Keratinocyte (primary cell): Measurements from ENCODE around the gene EID2B. TPM values are rescaled to one million over a fixed set of nuclear protein-coding genes. Genes with fewer than 3 reads are reported as not detected.

ENCODE experiments used
- DNase-seq: peaks from one replicate; pipeline ENCODE4 v3.0.0-alpha.2; 2011; ENCODE audit warnings: low read depth, missing footprints, low spot score
- FAIRE-seq: peaks from 2 replicates; lab custom pipeline; 2011; peaks lifted over from hg19 to GRCh38; lab: Jason Lieb, UNC
- H2AFZ ChIP-seq: 2 replicates; pipeline ENCODE4 v1.6.0; 2012; ENCODE audit warnings: low read length, control low read depth, inconsistent platforms; ENCODE audit not compliant: control insufficient read depth
- H3K27ac ChIP-seq: 2 replicates; pipeline ENCODE4 v1.5.1; 2011; ENCODE audit warnings: low read length; ENCODE audit not compliant: control insufficient read depth, insufficient read depth
- H3K27me3 ChIP-seq: 3 replicates; pipeline ENCODE4 v1.6.0; 2011; ENCODE audit warnings: low read length; ENCODE audit not compliant: control insufficient read depth, insufficient read depth; ENCODE audit errors: extremely low read depth
- H3K36me3 ChIP-seq, 2 experiments: 2 replicates in 1 of 2; 3 replicates in 1 of 2; pipeline ENCODE4 v1.5.1; 2011; ENCODE audit warnings: low read length in 2 of 2, mild to moderate bottlenecking in 1 of 2; ENCODE audit not compliant: control insufficient read depth in 2 of 2, insufficient read depth in 2 of 2; ENCODE audit errors: extremely low read depth in 1 of 2
- H3K4me1 ChIP-seq: 3 replicates; pipeline ENCODE4 v1.5.1; 2011; ENCODE audit warnings: low read length; ENCODE audit not compliant: control insufficient read depth, insufficient read depth; ENCODE audit errors: extremely low read depth
- H3K4me2 ChIP-seq: 3 replicates; pipeline ENCODE4 v1.6.0; 2011; ENCODE audit warnings: low read depth, low read length; ENCODE audit not compliant: control insufficient read depth, insufficient read depth; ENCODE audit errors: extremely low read depth
- H3K4me3 ChIP-seq, 3 experiments: fragments of 200-600 bp in 1 of 3; sonication (generic) in 1 of 3; 2 replicates in 2 of 3; 3 replicates in 1 of 3; pipeline ENCODE4 v1.5.1; 2011 to 2016; ENCODE audit warnings: low read length in 3 of 3, mild to moderate bottlenecking in 3 of 3, control low read depth in 2 of 3, inconsistent platforms in 1 of 3, low read depth in 1 of 3, mixed read lengths in 1 of 3, mixed run types in 1 of 3, moderate library complexity in 1 of 3; ENCODE audit not compliant: control insufficient read depth in 2 of 3, insufficient read depth in 2 of 3; ENCODE audit errors: extremely low read depth in 1 of 3
- H3K79me2 ChIP-seq: 2 replicates; pipeline ENCODE4 v1.6.0; 2012; ENCODE audit warnings: low read length; ENCODE audit not compliant: control insufficient read depth, insufficient read depth
- H3K9ac ChIP-seq: 3 replicates; pipeline ENCODE4 v1.6.0; 2011; ENCODE audit warnings: low read length; ENCODE audit not compliant: control insufficient read depth, insufficient read depth; ENCODE audit errors: extremely low read depth
- H3K9me1 ChIP-seq: 3 replicates; pipeline ENCODE4 v1.6.0; 2011; ENCODE audit warnings: low read length; ENCODE audit not compliant: control insufficient read depth, insufficient read depth; ENCODE audit errors: extremely low read depth
- H3K9me3 ChIP-seq: 2 replicates; pipeline ENCODE4 v1.5.1; 2012; ENCODE audit warnings: low read depth, low read length; ENCODE audit not compliant: control insufficient read depth
- H4K20me1 ChIP-seq: 3 replicates; pipeline ENCODE4 v1.6.0; 2011; ENCODE audit warnings: low read length; ENCODE audit not compliant: control insufficient read depth, insufficient read depth; ENCODE audit errors: extremely low read depth
- EZH2 ChIP-seq: IDR thresholded peaks from one replicate; pipeline ENCODE4 v1.6.1; 2012; ENCODE audit warnings: inconsistent platforms, mild to moderate bottlenecking, low read length, moderate library complexity
- dilution Hi-C: fragments of 300-500 bp; cut with MboI; formaldehyde crosslinking; loops from one replicate; pipeline ENCODE4 v1.7.0; 2020; ENCODE audit warnings: low sequenced_read_pairs; ENCODE audit not compliant: extremely low pct_ligation_motif_present
- polyA plus RNA-seq, 5 experiments: library from polyadenylated mRNA; depleted of rRNA in 3 of 5; stranded (reverse) in 3 of 5; stranded (forward) in 1 of 5; unstranded in 1 of 5; fragments of >200 nt; gene quantifications; 1 replicate in 1 of 5; 2 replicates in 3 of 5; 3 replicates in 1 of 5; pipeline versions ENCODE4 v1.2.1 to v1.2.3, GENCODE V29; 2011 to 2012; ENCODE audit warnings: missing spikeins in 2 of 5, low read depth in 1 of 5, low replicate concordance in 1 of 5
- TF ChIP-seq, protein P1 (sequence below), 3 experiments: IDR thresholded peaks in 1 of 3; conservative IDR thresholded peaks in 1 of 3; optimal IDR thresholded peaks in 1 of 3; 2 replicates in 2 of 3; 3 replicates in 1 of 3; pipeline versions ENCODE3 to v1.5.1; 2011; ENCODE audit warnings: low read length in 3 of 3, mild to moderate bottlenecking in 3 of 3, moderate library complexity in 2 of 3, control low read depth in 1 of 3, inconsistent platforms in 1 of 3; ENCODE audit not compliant: insufficient read depth in 2 of 3; ENCODE audit errors: extremely low read depth in 1 of 3

EID2B gene
- polyA plus RNA-seq, 1 donor (not counting 4 experiments of a cell fraction or from before 2014, with no cell fraction given): 1.1 TPM

DNA sequence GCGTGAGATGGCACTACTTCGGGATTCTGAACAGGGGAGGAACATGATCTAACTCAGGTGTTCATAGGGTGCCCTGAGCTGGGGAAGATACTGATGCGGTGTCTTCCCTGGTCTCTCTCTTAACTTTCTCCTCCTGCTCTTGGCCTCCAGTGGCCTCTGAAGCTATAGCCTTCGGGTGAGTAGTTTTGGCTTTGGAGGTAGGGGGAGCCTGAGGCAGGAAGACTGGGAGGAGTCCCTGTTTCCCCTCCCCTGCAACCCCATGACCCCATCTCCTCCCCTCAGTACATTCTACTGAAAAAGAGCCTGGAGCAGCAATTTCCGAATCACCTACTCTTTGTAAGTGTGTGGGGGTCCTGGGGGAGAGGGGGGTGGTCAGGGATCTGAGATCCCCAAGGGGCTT, 14.2 kb downstream of the EID2B start:
- Histone ChIP-seq H3K4me3 (peak overlapping the region in 1 of 3 experiments; percentile 27), H3K9me3 (no peaks in the 10 kb centered on the region), H3K4me2 (peak overlapping the region; percentile 76), H3K9me1 (no peaks in the 10 kb centered on the region), H4K20me1 (no peaks in the 10 kb centered on the region), H3K27me3 (peaks cover 48% of the 10 kb centered on the region), H3K79me2 (no peaks in the 10 kb centered on the region), H3K9ac (no peak overlapping the region), H3K4me1 (peaks cover 13% of the 10 kb centered on the region), H3K27ac (no peak overlapping the region), H2AFZ (peak overlapping the region; percentile 84), H3K36me3 (no peaks in the 10 kb centered on the region)
- DNase-seq (no peak), FAIRE-seq (no peak)
- dilution Hi-C loops: no loop called here
- TF ChIP-seq EZH2: no peak
- TF ChIP-seq, protein P1, sequence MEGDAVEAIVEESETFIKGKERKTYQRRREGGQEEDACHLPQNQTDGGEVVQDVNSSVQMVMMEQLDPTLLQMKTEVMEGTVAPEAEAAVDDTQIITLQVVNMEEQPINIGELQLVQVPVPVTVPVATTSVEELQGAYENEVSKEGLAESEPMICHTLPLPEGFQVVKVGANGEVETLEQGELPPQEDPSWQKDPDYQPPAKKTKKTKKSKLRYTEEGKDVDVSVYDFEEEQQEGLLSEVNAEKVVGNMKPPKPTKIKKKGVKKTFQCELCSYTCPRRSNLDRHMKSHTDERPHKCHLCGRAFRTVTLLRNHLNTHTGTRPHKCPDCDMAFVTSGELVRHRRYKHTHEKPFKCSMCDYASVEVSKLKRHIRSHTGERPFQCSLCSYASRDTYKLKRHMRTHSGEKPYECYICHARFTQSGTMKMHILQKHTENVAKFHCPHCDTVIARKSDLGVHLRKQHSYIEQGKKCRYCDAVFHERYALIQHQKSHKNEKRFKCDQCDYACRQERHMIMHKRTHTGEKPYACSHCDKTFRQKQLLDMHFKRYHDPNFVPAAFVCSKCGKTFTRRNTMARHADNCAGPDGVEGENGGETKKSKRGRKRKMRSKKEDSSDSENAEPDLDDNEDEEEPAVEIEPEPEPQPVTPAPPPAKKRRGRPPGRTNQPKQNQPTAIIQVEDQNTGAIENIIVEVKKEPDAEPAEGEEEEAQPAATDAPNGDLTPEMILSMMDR (optimal IDR thresholded peaks at IDR 0.05 in 1 of 3, IDR thresholded peaks at IDR 0.05 in 1 of 3, conservative IDR thresholded peaks at IDR 0.05 in 1 of 3; ENCODE audit: extremely low read depth in 1 of 3, insufficient read depth in 2 of 3, low read length in 3 of 3): no peak

DNA sequence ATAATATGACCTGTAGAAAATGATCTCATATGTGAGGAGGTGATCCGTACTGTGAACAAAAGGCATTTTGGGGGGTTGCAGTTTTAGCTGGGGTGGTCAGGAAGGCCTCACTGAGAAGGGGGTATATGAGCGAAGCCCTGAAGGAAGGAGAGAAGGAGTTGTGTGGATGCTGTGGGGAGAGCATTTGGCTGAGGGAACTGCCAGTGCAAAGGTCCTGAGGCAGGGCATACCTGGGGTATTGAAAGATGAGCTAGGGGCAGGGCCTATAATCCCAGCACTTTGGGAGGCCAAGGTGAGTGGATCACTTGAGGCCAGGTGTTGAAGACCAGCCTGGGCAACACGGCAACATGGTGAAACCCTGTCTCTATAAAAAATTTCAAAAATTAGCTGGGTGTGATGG, 15.2 kb downstream of the EID2B start:
- DNase-seq: no peak
- H3K36me3 ChIP-seq: no peaks in the 10 kb centered on the region
- TF ChIP-seq EZH2: no peak
- TF ChIP-seq, protein P1 (optimal IDR thresholded peaks at IDR 0.05 in 1 of 3, IDR thresholded peaks at IDR 0.05 in 1 of 3, conservative IDR thresholded peaks at IDR 0.05 in 1 of 3; ENCODE audit: extremely low read depth in 1 of 3, insufficient read depth in 2 of 3, low read length in 3 of 3): no peak
- dilution Hi-C loops: no loop called here
- H4K20me1 ChIP-seq: no peaks in the 10 kb centered on the region
- H3K4me2 ChIP-seq: no peak overlapping the region
- no peak overlapping the region for H2AFZ ChIP-seq
- FAIRE-seq: no peak
- peaks cover 57% of the 10 kb centered on the region for H3K27me3 ChIP-seq
- no peaks in the 10 kb centered on the region for H3K9me1 ChIP-seq
- no peaks in the 10 kb centered on the region for H3K79me2 ChIP-seq
- no peaks in the 10 kb centered on the region for H3K9me3 ChIP-seq
- H3K4me1 ChIP-seq: peaks cover 13% of the 10 kb centered on the region
- H3K9ac ChIP-seq: no peak overlapping the region
- no peak overlapping the region for H3K27ac ChIP-seq
- H3K4me3 ChIP-seq: no peak overlapping the region
